Mesenteric fat pad (tissue), 1 donor: Measurements from ENCODE around the gene GFER. TPM values are rescaled to one million over a fixed set of nuclear protein-coding genes. Genes with fewer than 3 reads are reported as not detected.
"Not testable (repeated sequence)": the region's sequence is repeated elsewhere in the genome, so short reads cannot be mapped to it uniquely, and the experiment has no call there.

ENCODE experiments used
- DNase-seq: peaks from one replicate; pipeline ENCODE4 v3.0.0-alpha.2; 2020; ENCODE audit warnings: low spot score
- long read RNA-seq: library from polyadenylated mRNA; unstranded; transcript quantifications from one replicate; pipeline ENCODE4 v2.0.0, GENCODE V29; 2020
- total RNA-seq: library from RNA; stranded (reverse); fragmentation: NEBNext Ultra II Directional; extraction: Animal tissue kit (Norgen Biotek cat#: 25700); gene quantifications from one replicate; pipeline ENCODE4 v1.2.1, GENCODE V29; 2021
- donor health status: DM: yes; HTN: yes; CAD: no.

GFER gene
- 15.7 TPM for total RNA-seq
- long read RNA-seq, partial matches to known transcripts, result 0 of 9 reads
- long read RNA-seq, other reads (novel, unspliced or antisense), result 3 of 9 reads

DNA sequence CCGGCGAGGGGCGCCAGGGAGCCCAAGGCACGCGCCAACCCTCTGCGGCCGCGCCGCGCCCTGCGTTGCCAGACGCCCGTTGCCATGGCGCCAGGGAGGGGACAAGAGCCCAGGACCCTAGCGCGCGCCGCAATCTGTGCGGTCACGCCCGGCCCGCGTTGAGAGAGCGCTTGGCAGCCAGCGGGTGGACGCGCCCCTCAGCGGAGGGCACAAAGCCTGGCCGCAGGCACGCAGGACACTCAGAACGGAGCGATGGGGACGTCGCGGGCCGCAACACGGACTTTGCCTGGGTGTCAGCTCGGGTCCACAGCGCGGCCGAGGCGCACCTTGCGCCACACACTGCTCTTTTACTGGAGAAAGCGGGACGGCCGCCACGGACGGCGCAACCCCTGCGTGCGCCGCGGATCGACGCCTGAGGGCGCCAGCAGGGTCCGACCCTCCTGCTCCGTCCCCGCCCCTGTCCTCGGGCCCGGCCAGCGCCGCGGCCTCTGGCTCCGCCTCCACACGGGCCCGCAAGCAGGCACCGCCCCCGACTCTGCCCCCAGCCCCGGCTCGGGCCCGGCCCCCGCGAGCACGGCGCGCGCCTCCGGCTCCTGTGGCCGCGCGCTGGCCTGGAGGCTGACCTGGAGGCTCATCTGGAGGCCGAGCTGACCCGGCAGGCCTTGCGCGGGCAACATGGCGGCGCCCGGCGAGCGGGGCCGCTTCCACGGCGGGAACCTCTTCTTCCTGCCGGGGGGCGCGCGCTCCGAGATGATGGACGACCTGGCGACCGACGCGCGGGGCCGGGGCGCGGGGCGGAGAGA is at the start of gene GFER:
TSS of gene GFER (plus strand) at position 650 of the 803 bp plus-strand sequence. CDS start at position 676, 26 bp downstream.
- DNase-seq, result peak; percentile 98

- no peak for DNase-seq
These were observed 47.0 kb upstream of the GFER start for GRCh38 chr16:1936945-1937479.

GRCh38 chr16:1938316-1938715 is 45.7 kb upstream of the GFER start:
- no peak for DNase-seq

GRCh38 chr16:1938910-1939309 is 45.1 kb upstream of the GFER start:
- DNase-seq, result no peak

GRCh38 chr16:1939833-1940232 is 44.2 kb upstream of the GFER start:
- DNase-seq, result not testable (repeated sequence)

- no peak for DNase-seq
These were observed 43.5 kb upstream of the GFER start for GRCh38 chr16:1940273-1941161.

DNA sequence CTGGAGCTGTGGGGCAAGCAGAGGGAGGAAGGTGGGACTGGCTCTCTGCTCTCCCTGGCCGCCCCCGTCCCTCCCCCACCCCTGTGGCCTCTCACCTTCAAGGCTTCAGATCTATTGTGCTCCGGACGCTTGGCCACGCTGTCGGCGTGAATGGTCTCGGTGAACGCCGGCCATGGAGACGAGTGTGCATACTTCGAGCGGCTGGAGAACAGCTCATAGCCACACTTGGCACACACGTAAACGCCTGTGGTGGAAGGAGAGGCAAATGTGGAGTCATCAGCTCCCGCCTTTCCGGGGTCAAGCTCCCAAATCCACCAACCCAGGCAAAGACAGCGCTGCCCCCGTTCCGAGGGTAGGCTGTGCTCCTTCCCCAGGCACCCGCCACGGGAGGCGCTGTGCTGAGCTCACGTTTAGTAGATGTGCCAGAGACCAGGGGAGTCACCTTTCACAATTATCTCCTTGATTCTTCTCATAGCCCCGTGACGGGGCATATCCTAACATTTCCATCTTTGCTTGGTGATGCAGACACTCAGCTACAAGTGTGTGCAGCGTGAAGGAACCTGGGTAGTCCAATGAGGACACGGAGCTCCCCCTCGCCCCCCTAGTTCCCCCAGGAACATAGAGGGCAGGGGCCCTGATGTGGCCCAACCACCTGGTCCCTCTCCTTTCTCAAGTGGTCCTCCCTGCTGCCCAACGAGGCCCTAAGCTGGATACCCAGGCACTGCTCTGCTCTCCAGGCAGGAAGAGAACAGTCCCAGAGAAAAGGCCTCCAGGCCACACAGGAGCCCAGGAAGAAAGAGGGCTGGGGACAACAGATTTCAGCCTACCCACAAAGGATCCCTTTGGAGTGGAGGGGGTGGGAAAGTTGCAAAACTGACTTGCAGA is 42.6 kb upstream of the GFER start:
- DNase-seq, result no peak

DNA sequence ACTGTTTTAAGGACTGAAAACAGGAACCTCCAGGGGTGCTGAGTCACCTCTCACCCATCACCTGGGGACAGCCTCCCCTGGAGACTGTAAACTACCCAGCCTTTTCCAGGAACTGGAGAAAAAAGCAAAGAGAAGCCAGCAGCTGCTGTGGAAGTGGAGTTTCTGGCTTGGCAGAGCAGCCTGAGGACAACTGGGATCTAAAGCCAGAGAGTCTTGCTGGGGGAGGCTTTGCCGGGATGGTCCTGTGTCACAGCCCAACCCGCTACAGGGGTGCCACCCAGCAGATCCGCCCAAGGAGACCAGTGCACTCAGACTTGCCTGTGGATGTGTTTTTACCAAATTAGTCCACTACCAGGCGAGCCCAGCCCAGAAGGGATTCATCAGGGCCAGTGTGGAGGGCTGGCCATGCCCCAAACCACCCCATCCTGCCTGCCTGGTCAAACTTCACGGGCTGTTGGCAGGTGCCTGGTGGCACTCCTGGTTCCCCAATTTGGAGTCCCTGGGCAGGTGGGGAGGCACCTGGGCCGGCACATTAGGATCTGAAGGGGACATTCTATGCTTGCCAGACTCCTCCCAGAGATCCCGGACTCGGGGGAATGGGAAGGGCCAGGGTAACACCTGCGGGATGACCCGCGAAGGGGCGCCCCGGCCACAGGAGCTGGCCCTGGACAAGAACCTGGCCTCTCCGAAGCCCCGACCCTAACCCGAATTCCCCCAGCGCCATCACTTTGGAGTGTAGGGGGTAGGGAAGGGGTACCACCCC is 41.8 kb upstream of the GFER start:
- no peak for DNase-seq

DNA sequence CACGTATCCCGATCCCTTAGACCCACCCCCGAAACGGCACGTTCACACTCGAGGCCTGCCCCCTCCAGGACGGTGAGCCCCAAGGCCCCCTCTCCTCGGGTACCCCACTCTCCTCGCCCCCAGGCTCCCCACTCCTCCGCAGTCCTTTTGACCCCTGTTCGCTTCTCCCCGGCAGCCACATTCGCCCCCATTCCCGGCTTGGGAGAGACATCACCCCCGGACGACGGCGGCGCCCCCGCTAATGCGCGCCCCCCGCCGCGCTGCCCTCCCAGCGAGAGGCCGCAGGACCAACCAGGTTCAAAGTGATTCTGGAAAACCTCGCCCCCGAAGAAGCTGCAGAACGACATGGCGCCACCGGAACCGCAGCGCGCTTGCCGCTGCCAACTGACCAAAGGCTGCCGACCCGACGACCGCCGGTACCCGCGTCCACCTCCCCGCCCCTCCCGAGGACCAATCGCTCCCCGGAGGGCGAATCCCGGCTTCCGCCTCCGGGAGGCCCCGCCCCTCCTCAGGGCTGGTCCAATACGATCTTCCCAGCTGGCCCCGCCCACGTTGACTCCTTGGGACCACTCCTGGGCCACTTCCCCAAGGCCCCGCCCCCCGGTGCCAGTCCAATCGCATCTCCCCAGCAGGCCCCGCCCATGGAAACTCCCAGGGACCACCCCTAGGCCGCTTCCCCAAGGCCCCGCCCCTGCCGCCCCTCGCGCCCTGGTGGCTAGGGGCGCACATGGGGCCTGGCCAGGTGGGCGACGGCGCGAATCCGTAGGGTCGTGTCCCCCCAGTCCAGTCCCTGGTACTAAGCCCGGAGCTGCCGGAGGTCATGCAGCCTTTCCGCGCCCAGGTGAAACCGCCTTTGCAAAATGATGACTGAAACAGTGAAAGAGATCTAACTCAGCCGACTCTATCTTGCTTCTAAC is 40.9 kb upstream of the GFER start, which contains the start of gene MSRB1:
TSS of gene MSRB1 (minus strand) at position 390 of the 917 bp plus-strand sequence. CDS start at position 347, 43 bp downstream.
- DNase-seq, result peak; percentile 100

DNA sequence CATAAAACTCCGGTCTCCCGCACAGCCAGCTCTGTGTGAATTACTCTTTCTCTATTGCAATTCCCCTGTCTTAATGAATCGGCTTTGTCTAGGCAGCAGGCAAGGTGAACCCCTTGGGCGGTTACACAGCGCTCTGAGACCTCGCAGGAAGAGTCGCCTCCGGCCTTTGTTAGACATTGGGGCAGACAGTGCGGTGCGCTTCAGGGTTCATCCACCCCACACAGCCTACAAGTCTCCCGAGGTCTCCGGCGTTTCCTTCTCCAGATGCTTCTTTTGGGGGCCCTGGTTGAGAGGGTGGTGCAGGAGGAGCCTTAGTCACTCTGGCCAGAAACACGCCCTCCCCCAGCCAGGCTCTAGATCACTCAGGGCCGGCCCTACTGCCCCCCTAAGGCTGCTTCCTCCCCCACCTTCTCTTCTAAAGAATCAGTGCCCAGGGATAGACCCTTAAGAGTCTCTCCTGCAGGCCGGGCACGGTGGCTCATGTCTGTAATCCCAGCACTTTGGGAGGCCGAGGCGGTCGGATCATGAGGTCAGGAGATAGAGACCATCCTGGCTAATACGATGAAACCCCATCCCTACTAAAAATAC is 39.3 kb upstream of the GFER start:
- DNase-seq, result no peak

DNA sequence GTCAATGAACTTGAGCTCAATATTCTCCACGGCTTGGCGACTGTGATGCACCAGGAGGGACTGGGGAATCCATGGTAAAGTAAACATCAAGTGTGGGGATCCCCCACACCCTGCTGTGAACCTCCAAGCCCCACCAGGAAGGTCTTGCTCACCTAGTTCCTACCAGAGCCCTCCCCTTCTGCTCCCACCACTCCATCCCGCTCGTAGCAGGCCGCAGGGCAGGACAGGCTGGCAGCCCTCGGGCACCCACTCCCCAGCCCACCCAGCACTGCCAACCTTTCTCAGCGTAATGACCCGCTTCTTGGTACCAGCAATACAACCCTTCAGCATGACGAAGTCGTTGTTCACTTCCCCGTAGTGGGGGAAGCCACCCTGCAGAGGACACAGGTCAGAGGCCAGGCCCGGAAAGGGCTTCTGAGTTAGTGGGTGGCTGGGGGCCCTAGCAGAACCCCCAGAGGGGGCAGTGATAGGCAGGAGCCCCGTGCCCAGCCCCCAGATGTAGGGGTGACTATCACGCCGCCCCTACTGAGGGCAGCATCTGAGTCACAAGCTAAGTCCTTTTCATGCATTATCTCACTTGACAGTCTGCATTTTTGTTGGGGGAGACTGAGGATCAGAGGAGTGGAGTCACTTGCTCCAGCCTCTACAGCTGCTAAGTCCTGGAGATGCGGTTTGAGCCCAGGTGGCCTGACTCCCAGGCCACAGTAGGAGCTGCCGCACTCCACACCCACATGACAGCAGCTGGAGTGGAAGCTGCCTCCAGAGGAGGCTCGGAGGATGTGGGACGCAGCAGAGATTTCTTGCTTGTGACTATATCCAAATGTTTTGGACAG is 38.2 kb upstream of the GFER start:
- no peak for DNase-seq

DNA sequence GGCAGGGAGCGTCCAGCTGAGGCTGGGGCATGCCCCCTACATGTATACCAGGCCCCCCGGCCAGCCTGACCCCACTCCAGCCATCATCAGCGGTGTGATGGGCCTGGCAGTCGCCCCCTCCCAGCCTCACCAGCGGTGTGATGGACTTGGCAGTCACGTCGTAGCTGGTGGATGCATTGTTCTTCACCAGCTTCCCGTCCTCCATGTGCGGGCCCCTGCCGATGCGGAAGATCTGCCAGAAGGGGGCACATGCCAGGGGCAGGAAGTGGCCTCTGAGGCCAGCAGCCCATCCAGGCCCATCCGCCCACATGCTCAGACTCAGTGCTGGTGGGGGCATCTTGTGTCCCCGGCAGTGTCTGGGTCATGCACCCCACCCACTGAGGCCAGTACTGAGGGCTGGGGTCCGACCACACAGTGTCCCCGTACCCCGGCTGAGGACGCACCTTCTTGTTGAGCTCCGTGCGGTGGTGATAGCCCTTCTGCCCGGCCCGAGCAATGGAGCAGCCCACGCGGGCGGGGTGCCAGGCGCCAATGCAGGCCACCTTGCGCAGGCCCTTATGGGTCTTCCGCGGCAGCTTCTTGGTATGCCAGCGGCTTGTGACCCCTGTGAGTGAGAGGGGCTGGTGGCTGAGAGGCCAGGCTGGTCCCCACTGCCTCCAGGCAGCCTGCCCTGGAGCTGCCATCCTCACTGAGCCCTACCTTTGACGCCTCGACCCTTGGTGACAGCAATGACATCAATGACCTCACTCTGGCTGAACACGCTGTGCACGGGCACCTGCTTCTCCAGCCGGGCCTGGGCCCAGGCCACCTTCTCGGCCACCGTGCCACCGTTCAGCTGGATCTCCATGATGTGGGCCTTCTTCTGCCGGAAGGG is 37.3 kb upstream of the GFER start:
- no peak for DNase-seq

- no peak for DNase-seq
These were observed 36.7 kb upstream of the GFER start for GRCh38 chr16:1947369-1947670.

DNA sequence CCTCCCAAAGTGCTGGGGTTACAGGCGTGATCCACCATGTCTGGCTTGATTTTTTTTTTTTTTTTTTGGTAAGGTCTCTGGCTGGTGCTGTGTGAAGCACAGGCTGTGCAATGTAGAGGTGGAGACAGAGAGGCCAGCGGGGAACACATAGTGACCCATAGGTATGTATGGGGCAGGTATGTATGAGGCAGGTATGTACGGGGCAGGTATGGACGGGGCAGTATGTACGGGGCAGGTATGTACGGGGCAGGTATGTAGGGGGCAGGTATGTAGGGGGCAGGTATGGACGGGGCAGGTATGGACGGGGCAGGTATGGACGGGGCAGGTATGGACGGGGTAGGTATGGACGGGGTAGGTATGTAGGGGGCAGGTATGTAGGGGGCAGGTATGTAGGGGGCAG is 34.5 kb upstream of the GFER start:
- DNase-seq, result no peak

GRCh38 chr16:1950047-1950446 is 33.9 kb upstream of the GFER start:
- no peak for DNase-seq

- no peak for DNase-seq
These were observed 33.4 kb upstream of the GFER start for GRCh38 chr16:1950559-1950958.

GRCh38 chr16:1953734-1954133 is 30.3 kb upstream of the GFER start:
- no peak for DNase-seq
